Smooth muscle cell (in vitro differentiated cells): ENCODE results near the gene ZBTB7C. TPM values are rescaled to one million over a fixed set of nuclear protein-coding genes. Genes with fewer than 3 reads are reported as not detected.

Source experiments
- DNase-seq: peaks from one replicate; lab custom pipeline; 2025; ENCODE audit not compliant: unreplicated experiment; lab: John Stamatoyannopoulos, UW
- H2AFZ ChIP-seq: fragments of 200-600 bp; sonication (generic); 2 replicates; pipeline ENCODE4 v1.6.0; 2016; ENCODE audit warnings: antibody characterized with exemption, low read depth, mild to moderate bottlenecking
- H3F3A ChIP-seq: fragments of 200-600 bp; sonication (generic); 2 replicates; pipeline ENCODE4 v1.6.0; 2017; ENCODE audit warnings: antibody characterized with exemption, low read depth
- H3K27ac ChIP-seq: fragments of 200-600 bp; sonication (generic); 2 replicates; pipeline ENCODE4 v1.5.1; 2016; ENCODE audit warnings: low read depth, mild to moderate bottlenecking
- H3K27me3 ChIP-seq: fragments of 200-600 bp; sonication (generic); 2 replicates; pipeline ENCODE4 v1.6.1; 2016; ENCODE audit warnings: low read depth, mild to moderate bottlenecking
- H3K36me3 ChIP-seq: fragments of 200-600 bp; sonication (generic); 2 replicates; pipeline ENCODE4 v1.5.1; 2016; ENCODE audit warnings: low read depth
- H3K4me1 ChIP-seq: fragments of 200-600 bp; sonication (generic); 2 replicates; pipeline ENCODE4 v1.5.1; 2016; ENCODE audit warnings: low read depth
- H3K4me2 ChIP-seq: fragments of 200-600 bp; sonication (generic); 2 replicates; pipeline ENCODE4 v1.6.0; 2016; ENCODE audit warnings: mild to moderate bottlenecking
- H3K4me3 ChIP-seq: fragments of 200-600 bp; sonication (generic); 2 replicates; pipeline ENCODE4 v1.5.1; 2016; ENCODE audit warnings: mild to moderate bottlenecking
- H3K79me2 ChIP-seq: fragments of 200-600 bp; sonication (generic); 2 replicates; pipeline ENCODE4 v1.6.0; 2016; ENCODE audit warnings: low read depth, mild to moderate bottlenecking
- H3K9ac ChIP-seq: fragments of 200-600 bp; sonication (generic); 2 replicates; pipeline ENCODE4 v1.6.0; 2016; ENCODE audit warnings: low read depth
- H3K9me3 ChIP-seq: fragments of 200-600 bp; sonication (generic); replicated peaks from 2 replicates; pipeline ENCODE4 v1.5.1; 2016; ENCODE audit warnings: low read depth
- H4K20me1 ChIP-seq: fragments of 200-600 bp; sonication (generic); 2 replicates; pipeline ENCODE4 v1.6.0; 2016; ENCODE audit warnings: low read depth
- WGBS: methylation state at CpG from one replicate; pipeline ENCODE4 v1.1.7; 2016; ENCODE audit warnings: low lambda C conversion rate; 5-methylcytosine and 5-hydroxymethylcytosine counted together
- polyA plus RNA-seq: library from polyadenylated mRNA; unstranded; fragments of >200 nt; fragmentation: Nextera tagmentation; extraction: Ambion mirVana; gene quantifications from 2 replicates; pipeline ENCODE4 v1.2.1, GENCODE V29; 2016
- total RNA-seq: library from RNA; depleted of rRNA; stranded (reverse); fragments of >200 nt; gene quantifications from 2 replicates; pipeline ENCODE4 v1.2.3, GENCODE V29; 2014
- TF ChIP-seq, protein P1 (sequence below): fragments of 200-600 bp; sonication (generic); IDR thresholded peaks from 2 replicates; pipeline ENCODE4 v1.5.1; 2017; ENCODE audit warnings: borderline replicate concordance, mild to moderate bottlenecking, antibody characterized with exemption; ENCODE audit not compliant: insufficient read depth, poor library complexity, severe bottlenecking

Gene ZBTB7C
- total and polyA plus RNA-seq, 2 experiments from 2014 or later: 0.48 to 0.63 TPM

DNA sequence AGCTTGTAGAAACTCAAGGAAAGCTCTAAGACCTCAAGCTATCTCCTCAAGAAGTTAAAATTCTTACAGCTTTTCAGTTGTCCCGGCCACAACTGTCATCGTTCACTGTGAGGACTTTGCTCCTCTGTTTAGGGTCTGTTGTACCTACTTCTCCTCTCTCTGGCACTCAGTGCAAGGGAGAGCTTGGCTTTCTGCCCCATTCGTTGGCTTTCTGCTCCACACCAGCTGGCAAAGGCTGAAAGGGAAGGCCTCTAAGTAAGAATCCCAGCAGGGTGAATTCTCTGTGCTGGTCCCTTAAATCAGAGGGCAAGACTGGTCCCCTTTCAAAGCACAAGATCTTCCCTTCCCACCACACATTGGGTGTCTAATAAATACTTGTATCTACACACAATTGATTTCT is 17.3 kb downstream of the ZBTB7C start:
- no peaks in the 10 kb centered on the region for H3K79me2 ChIP-seq
- DNase-seq: no peak
- 94% methylated on average over 3 of the region's 3 CpGs for WGBS
- H3K9me3 ChIP-seq: no peaks in the 10 kb centered on the region
- peaks cover 9% of the 10 kb centered on the region for H3K27me3 ChIP-seq
- no peaks in the 10 kb centered on the region for H3K36me3 ChIP-seq
- no peaks in the 10 kb centered on the region for H4K20me1 ChIP-seq
- H3K4me1 ChIP-seq: peaks cover 6% of the 10 kb centered on the region
- no peaks in the 10 kb centered on the region for H3F3A ChIP-seq
- TF ChIP-seq, protein P1, sequence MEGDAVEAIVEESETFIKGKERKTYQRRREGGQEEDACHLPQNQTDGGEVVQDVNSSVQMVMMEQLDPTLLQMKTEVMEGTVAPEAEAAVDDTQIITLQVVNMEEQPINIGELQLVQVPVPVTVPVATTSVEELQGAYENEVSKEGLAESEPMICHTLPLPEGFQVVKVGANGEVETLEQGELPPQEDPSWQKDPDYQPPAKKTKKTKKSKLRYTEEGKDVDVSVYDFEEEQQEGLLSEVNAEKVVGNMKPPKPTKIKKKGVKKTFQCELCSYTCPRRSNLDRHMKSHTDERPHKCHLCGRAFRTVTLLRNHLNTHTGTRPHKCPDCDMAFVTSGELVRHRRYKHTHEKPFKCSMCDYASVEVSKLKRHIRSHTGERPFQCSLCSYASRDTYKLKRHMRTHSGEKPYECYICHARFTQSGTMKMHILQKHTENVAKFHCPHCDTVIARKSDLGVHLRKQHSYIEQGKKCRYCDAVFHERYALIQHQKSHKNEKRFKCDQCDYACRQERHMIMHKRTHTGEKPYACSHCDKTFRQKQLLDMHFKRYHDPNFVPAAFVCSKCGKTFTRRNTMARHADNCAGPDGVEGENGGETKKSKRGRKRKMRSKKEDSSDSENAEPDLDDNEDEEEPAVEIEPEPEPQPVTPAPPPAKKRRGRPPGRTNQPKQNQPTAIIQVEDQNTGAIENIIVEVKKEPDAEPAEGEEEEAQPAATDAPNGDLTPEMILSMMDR: no peak
- H3K4me3 ChIP-seq: no peak overlapping the region
- H3K9ac ChIP-seq: no peak overlapping the region
- peak overlapping the region; percentile 50 for H3K4me2 ChIP-seq
- peak overlapping the region; percentile 60 for H2AFZ ChIP-seq
- no peak overlapping the region for H3K27ac ChIP-seq

DNA sequence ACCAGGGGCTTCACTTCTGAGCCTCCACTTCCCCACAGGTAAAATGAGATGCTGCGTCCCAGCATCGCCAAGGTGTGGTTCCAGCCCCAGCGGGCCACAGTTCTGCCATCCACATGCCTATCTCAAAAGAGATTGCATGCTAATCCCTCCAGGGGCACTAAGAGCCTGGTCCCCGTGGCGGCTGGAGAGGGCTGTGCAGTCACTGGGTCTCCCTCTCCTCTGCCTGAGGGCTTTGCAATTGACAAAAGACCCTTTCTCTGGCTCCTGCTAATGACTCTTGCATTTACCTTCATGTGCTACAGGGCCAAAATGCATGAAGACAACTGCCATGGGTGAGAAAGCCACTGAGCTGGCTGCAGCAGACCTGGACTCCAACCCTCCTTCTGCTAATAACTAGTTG is 18.5 kb downstream of the ZBTB7C start:
- Histone ChIP-seq H3K9ac (no peak overlapping the region), H3K27ac (no peak overlapping the region), H3K27me3 (no peaks in the 10 kb centered on the region), H3K4me1 (peaks cover 6% of the 10 kb centered on the region), H4K20me1 (no peaks in the 10 kb centered on the region), H3K4me3 (no peak overlapping the region), H3F3A (no peaks in the 10 kb centered on the region), H2AFZ (no peak overlapping the region), H3K79me2 (no peaks in the 10 kb centered on the region), H3K36me3 (no peaks in the 10 kb centered on the region), H3K9me3 (no peaks in the 10 kb centered on the region), H3K4me2 (no peak overlapping the region)
- DNase-seq: no peak
- TF ChIP-seq, protein P1: no peak
- 39% methylated on average over 5 of the region's 5 CpGs for WGBS

DNA sequence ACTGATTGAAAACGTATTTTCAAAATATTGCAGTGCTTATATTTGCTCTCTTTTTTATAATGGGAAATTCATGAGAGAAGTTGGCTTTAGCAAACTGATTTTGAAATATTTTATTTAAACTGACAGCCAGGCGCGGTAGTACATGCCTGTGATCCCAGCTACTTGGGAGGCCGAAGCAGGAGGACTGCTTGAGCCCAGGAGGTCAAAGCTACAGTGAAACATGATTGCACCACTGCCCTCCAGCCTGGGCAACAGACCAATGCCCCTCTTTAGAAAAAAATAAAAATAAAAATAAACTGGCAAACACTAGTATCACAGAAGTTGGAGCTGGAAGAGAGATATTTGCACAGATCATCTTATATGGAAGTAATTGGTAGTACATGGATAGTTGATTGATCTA is 20.7 kb downstream of the ZBTB7C start:
- no peaks in the 10 kb centered on the region for H3K79me2 ChIP-seq
- no peak overlapping the region for H3K9ac ChIP-seq
- TF ChIP-seq, protein P1: no peak
- H3K4me1 ChIP-seq: peaks cover 3% of the 10 kb centered on the region
- no peak overlapping the region for H3K4me3 ChIP-seq
- H3K9me3 ChIP-seq: no peaks in the 10 kb centered on the region
- H3K4me2 ChIP-seq: no peak overlapping the region
- DNase-seq: no peak
- no peaks in the 10 kb centered on the region for H3F3A ChIP-seq
- 95% methylated on average over 4 of the region's 4 CpGs for WGBS
- no peaks in the 10 kb centered on the region for H3K27me3 ChIP-seq
- H4K20me1 ChIP-seq: no peaks in the 10 kb centered on the region
- no peaks in the 10 kb centered on the region for H3K36me3 ChIP-seq
- no peak overlapping the region for H2AFZ ChIP-seq
- no peak overlapping the region for H3K27ac ChIP-seq

DNA sequence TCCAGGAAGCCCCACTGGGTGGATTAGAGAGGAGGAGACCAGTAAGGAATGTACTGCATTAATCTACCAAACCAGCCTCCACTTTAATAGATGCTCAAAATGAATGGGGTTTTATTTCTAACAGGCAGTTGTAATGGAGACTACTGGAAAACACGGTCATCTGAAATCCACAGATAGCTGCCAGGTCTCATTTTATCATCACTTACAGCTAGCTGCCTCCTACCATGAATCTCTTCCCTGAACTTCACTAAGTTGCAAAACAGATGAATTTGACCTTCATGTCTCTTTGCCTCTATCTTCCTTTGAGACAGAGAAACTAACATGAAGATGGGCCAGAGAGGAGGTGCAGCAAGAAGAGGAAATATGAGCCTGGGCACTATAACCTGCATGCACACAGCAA is 21.9 kb downstream of the ZBTB7C start:
- no peak for DNase-seq
- H2AFZ ChIP-seq: no peak overlapping the region
- no peak overlapping the region for H3K27ac ChIP-seq
- H4K20me1 ChIP-seq: no peaks in the 10 kb centered on the region
- TF ChIP-seq, protein P1: no peak
- peaks cover 2% of the 10 kb centered on the region for H3K27me3 ChIP-seq
- H3K79me2 ChIP-seq: no peaks in the 10 kb centered on the region
- no peaks in the 10 kb centered on the region for H3F3A ChIP-seq
- H3K4me2 ChIP-seq: no peak overlapping the region
- no peaks in the 10 kb centered on the region for H3K4me1 ChIP-seq
- no peak overlapping the region for H3K9ac ChIP-seq
- H3K4me3 ChIP-seq: no peak overlapping the region
- H3K36me3 ChIP-seq: no peaks in the 10 kb centered on the region
- WGBS: 70% methylated on average over 1 of the region's 1 CpG
- H3K9me3 ChIP-seq: no peaks in the 10 kb centered on the region
